ENCODE measurements around the gene MYO1D.

- TF ChIP-seq POLR2A (IDR thresholded peaks at IDR 0.05), result no peak
- TF ChIP-seq CTCF (IDR thresholded peaks at IDR 0.05), result no peak
- TF ChIP-seq POLR2AphosphoS5 (IDR thresholded peaks at IDR 0.05), result no peak
- TF ChIP-seq EP300 (IDR thresholded peaks at IDR 0.05), result no peak
These were observed 144.0 kb downstream of the MYO1D start for GRCh38 chr17:32732900-32733299.
